Kidney epithelial cell (primary cell): ENCODE measurements around the gene ILF2. TPM values are rescaled to one million over a fixed set of nuclear protein-coding genes. Genes with fewer than 3 reads are reported as not detected.

Experiments used
- DNase-seq: peaks from one replicate; pipeline ENCODE4 v3.0.0-alpha.2; 2010; ENCODE audit warnings: low read depth
- H3K27me3 ChIP-seq: 2 replicates; pipeline ENCODE4 v1.6.0; 2011; ENCODE audit warnings: low read length; ENCODE audit not compliant: control insufficient read depth, insufficient read depth
- H3K36me3 ChIP-seq: 2 replicates; pipeline ENCODE4 v1.5.1; 2011; ENCODE audit warnings: low read length; ENCODE audit not compliant: control insufficient read depth, insufficient read depth
- H3K4me3 ChIP-seq: 2 replicates; pipeline ENCODE4 v1.5.1; 2011; ENCODE audit warnings: low read depth, mild to moderate bottlenecking, control low read depth, low read length
- total RNA-seq: library from RNA; depleted of rRNA; stranded (reverse); fragments of >200 nt; gene quantifications from 2 replicates; pipeline ENCODE4 v1.2.3, GENCODE V29; 2015
- TF ChIP-seq, protein P1 (sequence below): IDR thresholded peaks from 2 replicates; pipeline ENCODE4 v1.5.1; 2011; ENCODE audit warnings: mild to moderate bottlenecking, moderate library complexity, low read length, control low read depth, inconsistent platforms; ENCODE audit not compliant: insufficient read depth, poor library complexity, severe bottlenecking

The ILF2 gene
- total RNA-seq, 1 donor from 2014 or later, result 250 TPM

DNA sequence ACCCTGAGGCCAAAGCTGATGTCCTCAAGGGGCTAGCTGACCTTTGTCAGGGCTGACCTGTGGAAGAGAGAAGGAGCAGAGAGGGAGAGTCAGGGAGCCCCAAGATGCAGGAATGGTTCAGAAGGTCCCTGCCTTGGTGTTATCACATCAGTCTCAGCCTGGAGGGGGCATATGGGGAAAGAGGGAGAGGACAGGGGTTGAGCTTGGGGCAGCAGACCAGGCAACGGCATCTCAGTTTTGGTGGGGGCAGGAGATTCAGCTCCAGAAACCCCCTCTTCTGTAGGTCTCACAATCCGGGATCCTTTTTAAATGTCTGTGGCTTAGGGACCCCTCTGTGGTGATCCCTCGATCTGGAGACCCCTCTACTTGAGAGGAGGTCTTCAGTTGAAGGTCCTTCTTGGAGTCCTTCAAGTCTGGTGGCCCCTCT lies 44.3 kb downstream of the ILF2 start:
- no peaks in the 10 kb centered on the region for H3K36me3 ChIP-seq
- no peak for DNase-seq
- H3K27me3 ChIP-seq, result no peaks in the 10 kb centered on the region
- H3K4me3 ChIP-seq, result peak overlapping the region; percentile 58
- TF ChIP-seq, protein P1, sequence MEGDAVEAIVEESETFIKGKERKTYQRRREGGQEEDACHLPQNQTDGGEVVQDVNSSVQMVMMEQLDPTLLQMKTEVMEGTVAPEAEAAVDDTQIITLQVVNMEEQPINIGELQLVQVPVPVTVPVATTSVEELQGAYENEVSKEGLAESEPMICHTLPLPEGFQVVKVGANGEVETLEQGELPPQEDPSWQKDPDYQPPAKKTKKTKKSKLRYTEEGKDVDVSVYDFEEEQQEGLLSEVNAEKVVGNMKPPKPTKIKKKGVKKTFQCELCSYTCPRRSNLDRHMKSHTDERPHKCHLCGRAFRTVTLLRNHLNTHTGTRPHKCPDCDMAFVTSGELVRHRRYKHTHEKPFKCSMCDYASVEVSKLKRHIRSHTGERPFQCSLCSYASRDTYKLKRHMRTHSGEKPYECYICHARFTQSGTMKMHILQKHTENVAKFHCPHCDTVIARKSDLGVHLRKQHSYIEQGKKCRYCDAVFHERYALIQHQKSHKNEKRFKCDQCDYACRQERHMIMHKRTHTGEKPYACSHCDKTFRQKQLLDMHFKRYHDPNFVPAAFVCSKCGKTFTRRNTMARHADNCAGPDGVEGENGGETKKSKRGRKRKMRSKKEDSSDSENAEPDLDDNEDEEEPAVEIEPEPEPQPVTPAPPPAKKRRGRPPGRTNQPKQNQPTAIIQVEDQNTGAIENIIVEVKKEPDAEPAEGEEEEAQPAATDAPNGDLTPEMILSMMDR, result no peak

DNA sequence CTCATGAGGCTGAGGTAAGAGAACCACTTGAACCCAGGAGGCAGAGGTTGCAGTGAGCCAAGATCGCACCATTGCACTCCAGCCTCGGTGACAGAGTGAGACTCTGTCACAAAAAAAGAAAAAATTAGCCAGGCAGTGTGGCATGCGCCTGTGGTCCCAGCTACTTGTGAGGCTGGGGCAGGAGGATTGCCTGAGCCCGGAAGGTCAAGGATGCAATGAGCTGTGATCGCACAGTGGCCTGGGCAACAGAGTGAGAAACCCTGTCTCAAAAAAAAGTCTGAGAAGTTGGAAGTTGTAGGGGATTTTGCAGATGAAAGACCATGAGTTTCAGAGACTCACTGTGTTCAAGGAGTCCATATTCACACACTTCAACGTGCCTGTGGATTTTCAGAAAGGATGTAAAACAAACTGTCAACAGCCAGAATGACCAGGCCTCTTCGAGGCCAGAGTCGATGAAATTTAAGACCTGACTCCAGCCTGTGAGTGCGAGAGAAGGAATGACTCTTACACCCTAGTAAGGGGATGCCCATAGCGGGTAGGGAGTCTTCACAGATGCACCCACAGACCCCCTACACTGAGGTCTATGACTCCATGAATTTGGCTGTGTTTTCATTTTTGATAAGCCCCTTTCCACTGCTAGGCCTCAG lies 45.7 kb downstream of the ILF2 start:
- no peak for DNase-seq
- TF ChIP-seq, protein P1, result no peak
- Histone ChIP-seq H3K27me3 (no peaks in the 10 kb centered on the region), H3K36me3 (no peaks in the 10 kb centered on the region), H3K4me3 (no peak overlapping the region)

DNA sequence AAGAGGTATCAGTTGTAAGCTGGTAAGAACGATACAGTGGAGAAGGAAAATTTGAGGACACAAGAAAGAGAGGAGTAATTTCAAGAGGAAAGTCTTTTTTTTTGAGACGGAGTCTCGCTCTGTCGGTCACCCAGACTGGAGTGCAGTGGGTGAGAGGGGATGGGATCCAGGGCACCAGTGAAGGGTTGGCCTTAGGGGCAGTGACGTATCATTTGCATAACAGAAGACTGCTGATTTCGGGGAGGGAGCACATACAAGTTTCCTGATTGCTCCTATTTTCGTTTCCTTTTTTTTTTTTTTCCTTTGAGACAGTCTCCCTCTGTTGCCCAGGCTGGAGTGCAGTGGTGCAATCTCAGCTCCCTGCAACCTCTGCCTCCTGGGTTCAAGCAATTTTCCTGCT lies 47.7 kb downstream of the ILF2 start:
- no peaks in the 10 kb centered on the region for H3K36me3 ChIP-seq
- no peak overlapping the region for H3K4me3 ChIP-seq
- no peak for DNase-seq
- TF ChIP-seq, protein P1, result no peak
- no peaks in the 10 kb centered on the region for H3K27me3 ChIP-seq

DNA sequence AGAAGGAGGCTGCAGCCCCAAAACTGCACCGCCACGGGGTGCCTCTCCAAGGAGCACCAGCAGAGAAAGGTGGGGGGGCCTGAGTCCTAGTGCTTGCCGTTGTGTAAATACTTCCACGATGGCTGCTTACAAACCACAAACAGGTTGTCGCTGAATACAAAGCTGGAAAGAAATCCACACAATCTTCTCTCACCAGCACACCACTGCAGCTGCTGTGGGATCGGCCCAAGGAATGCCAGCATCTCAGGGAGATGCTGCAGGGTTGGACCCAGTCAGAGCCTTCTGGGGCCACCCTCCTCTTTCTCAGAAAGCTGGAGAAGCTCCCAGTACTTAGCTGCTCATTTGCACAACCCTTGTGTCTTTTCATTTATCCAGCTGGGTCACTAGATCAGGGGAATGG lies 51.6 kb downstream of the ILF2 start:
- H3K36me3 ChIP-seq, result no peaks in the 10 kb centered on the region
- no peak for DNase-seq
- TF ChIP-seq, protein P1, result no peak
- no peak overlapping the region for H3K4me3 ChIP-seq
- H3K27me3 ChIP-seq, result no peaks in the 10 kb centered on the region

DNA sequence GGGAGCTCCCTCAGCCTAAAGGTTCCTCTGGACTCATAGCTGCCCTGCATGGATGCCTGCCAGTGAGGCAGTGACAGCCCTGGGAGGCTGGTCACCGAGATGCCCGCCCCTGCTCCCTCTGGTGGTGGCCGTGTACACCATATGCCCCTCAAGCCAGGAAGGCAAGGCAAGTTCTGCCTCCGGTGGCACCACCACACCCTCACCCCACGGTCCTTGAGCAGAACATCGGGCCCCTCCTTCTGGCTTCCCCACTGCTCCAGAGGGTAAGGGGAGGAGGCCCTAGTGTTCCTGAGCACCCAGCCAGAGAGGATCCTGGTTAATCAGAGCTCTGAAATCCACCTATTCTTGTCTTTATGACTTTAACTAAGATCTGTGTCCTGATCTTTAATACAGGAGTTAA lies 53.1 kb downstream of the ILF2 start:
- Histone ChIP-seq H3K4me3 (no peak overlapping the region), H3K27me3 (no peaks in the 10 kb centered on the region), H3K36me3 (no peaks in the 10 kb centered on the region)
- DNase-seq, result no peak
- TF ChIP-seq, protein P1, result peak; percentile 90

- H3K27me3 ChIP-seq, result no peaks in the 10 kb centered on the region
- TF ChIP-seq, protein P1, result no peak
- no peak for DNase-seq
- H3K4me3 ChIP-seq, result no peak overlapping the region
- no peaks in the 10 kb centered on the region for H3K36me3 ChIP-seq
These were observed 53.9 kb downstream of the ILF2 start for GRCh38 chr1:153616917-153617311.
